Inflammatory macrophage treated with lipopolysaccharide for 4 hours (primary cell): ENCODE results near the gene TSPAN10.
"Not testable (repeated sequence)": the region's sequence is repeated elsewhere in the genome, so short reads cannot be mapped to it uniquely, and the experiment has no call there.

Source experiments
- DNase-seq: peaks from one replicate; pipeline ENCODE4 v3.0.0-alpha.2; 2020

The TSPAN10 gene

DNA sequence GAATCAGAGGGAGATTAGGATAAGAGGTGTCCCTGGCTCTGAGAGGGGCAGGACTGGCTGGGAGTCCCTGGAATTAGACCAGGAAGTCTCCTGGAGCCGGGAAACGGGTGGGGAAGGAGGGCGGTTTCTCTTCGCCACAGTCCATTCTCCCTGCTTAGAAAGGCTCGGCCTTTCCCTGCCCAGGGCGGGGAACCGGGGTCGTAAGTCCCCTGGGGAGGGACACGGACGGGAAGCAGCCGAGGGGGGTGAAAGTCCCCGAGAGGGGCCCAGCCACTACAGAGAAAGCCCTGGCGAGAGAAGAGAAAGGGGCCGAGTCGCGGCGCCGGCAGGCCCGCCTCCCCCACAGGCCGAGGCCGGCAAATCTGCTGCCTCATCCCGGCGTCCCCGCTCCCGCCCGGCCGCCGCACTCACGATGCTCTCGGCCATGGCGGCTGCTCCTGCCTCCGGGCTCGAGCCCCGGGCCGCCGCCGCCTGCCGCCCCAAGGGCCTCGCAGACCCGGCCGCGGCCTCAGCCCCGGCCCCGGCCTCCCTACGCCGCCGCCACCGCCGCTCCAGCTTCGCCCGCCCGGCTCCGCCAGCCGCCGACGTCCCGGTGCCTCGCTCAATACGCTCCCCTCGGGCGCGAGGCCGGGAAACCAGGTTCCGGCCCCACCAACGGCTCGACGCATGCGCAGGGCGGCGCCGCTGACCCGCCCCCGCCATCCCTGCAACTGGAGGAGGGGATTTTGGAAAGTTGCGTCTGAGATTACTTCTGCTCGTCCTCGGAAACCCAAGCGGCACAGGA, at the start of gene TSPAN10, which contains the start of gene NPLOC4:
TSPAN10 (plus strand) TSS at position 692 of the 784 bp plus-strand sequence. CDS start 5,217 bp downstream, outside the sequence.
NPLOC4 (minus strand) TSS at position 608 of the 784 bp plus-strand sequence; CDS start at position 426, 182 bp downstream.
- peak; percentile 93 for DNase-seq

GRCh38 chr17:81589612-81590011, 47.4 kb upstream of the TSPAN10 start:
- no peak for DNase-seq

- DNase-seq, result no peak
Observed at GRCh38 chr17:81590121-81590520, 46.9 kb upstream of the TSPAN10 start.

GRCh38 chr17:81591971-81592370, 45.0 kb upstream of the TSPAN10 start:
- DNase-seq, result no peak

- DNase-seq, result no peak
Observed at GRCh38 chr17:81593105-81593871, 43.7 kb upstream of the TSPAN10 start.

DNA sequence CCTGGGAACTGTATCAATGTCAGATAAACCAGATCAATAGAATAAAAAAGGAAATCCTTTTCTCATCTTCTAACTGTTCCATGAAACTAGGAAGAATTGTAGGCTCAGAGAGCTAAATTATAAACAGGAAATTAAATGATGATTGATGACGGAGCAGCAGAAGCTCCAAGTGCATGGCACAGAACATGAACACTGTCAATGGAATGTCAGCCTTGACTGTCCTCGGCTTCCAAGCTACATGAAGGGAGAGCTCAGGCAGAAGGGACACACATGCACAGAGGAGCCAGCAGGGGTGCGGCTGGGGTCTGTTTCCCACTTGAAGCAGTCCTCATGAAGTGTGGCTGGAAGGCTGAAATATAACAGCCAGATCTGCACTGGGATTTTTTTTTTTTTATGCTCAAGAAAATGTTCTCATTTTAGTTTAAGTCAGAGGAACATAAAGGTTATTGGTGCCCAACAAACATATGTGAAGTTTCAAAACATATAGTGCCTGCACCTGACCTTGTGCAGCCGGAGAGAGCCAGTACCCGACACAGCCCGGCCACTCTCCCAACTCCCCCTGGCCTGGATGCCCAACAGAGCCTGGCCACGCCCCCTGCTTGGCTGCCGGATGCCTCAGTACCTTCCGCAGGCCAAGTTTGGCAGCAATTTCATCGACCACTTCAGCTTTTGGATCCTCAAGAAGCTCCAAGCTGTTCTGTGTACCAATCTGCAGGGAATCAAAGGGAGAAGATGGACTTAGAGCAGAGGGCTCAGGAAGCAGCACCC, 37.1 kb upstream of the TSPAN10 start:
- no peak for DNase-seq

DNA sequence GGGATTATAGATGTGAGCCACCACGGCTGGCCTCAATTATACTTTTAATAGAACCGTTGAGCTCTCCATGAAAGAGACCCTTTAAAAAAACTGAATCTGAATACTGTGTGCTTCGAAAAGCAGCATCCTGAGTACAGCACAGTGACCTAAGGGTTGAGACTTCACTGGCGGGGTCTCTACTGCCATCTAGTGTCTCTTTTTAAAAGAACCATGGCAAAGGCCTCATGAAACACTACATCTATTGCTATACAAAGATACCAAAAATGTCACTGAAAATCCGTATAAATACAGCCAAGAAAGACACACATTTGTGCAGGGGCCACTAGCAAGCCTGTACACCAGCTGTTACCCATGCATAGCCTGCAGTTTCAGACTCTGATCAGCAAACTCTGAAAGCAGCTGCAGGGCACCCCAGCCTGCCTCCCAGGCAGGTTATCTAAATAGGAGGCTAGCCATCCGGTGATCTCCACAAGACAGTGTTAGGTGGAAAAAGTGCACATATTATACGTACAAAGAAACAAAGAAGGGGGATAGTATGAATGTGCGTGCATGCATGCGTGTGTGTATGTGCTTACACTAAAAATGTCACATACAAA, 35.4 kb upstream of the TSPAN10 start:
- DNase-seq, result peak; percentile 47

- no peak for DNase-seq
Observed at GRCh38 chr17:81603846-81604610, 33.0 kb upstream of the TSPAN10 start.

DNA sequence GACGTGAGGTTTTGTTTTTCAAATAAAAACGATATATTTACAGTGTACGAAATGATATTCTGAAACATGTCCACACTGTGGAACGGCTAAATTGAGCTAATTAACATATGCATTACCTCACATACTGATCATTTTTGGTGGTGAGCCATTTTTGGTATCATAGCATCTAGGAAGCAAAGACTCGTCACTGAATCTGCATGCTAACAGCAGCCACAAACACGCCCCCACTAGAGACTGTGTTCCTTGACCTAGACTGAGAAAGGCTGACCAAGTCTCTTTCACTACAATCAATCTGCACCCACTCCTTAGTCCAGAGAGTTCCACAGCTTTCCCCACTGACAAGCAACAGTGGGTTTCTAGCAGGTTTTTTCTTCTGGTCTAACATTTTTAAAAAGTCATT, 29.6 kb upstream of the TSPAN10 start:
- DNase-seq, result no peak

- DNase-seq, result no peak
Observed at GRCh38 chr17:81608082-81608481, 28.9 kb upstream of the TSPAN10 start.

- no peak for DNase-seq
Observed at GRCh38 chr17:81608605-81609004, 28.4 kb upstream of the TSPAN10 start.

GRCh38 chr17:81609541-81610311, 27.3 kb upstream of the TSPAN10 start:
- DNase-seq, result no peak

DNA sequence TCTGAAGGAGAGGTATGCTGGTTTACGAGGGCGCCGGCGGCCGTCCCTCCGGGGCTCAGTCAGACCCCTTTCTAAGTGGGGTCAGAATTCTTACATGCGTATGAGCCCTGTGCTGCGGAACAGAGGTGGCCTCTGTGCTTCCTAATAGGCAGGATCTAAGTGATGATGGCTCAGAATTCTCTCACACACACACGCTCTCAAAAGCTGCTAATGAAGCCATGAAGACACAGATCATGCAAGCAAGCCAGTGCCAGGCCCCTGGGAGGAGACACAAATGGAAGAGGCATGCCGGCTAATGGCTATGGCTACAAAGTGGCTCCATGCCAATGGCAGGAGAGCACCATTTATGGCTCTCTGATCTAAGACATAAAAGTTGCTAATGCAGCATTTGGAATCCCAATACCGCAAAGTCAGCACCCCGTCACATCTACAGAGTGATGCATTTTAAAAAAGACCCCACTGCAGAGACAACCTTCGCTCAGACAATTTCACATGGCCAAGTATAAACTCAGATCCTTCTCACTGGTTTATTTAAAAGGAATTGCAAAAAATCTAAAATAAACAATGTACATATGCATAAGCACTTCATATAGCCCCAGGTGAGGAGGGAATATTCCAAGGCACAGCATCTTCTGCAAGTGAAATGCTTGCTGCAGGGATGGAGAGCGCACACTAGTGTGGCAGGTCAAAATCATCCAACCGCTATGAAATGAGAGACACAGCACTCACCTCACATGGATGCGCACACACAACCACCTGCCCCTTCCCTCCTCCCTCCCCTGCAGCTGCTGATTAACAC, 24.6 kb upstream of the TSPAN10 start:
- no peak for DNase-seq

- no peak for DNase-seq
Observed at GRCh38 chr17:81615401-81615930, 21.5 kb upstream of the TSPAN10 start.

DNA sequence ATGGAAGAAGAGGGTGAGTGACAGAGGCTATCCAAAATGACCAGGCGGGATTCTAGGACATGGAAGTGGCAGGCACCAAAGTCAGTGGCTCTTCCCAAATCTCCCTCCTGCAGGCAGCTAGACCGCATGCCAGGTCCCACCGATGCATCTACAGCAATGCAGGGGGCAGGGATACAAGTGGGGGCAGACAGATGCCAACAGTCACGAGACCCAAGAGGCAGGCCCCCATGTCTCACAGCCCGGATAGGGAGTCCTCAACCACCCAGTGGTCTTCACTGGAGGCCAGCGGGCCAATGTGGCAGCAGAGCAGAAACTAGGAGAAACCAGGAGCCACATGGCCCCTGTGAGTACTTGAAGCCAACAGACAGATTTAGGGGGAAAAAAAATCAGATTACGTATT, 20.1 kb upstream of the TSPAN10 start:
- DNase-seq, result no peak

GRCh38 chr17:81618307-81618706, 18.7 kb upstream of the TSPAN10 start:
- DNase-seq, result not testable (repeated sequence)

GRCh38 chr17:81621494-81622130, 15.4 kb upstream of the TSPAN10 start:
- DNase-seq, result no peak

- no peak for DNase-seq
Observed at GRCh38 chr17:81630274-81630673, 6.7 kb upstream of the TSPAN10 start.

- DNase-seq, result no peak
Observed at GRCh38 chr17:81631482-81631881, 5.5 kb upstream of the TSPAN10 start.

DNA sequence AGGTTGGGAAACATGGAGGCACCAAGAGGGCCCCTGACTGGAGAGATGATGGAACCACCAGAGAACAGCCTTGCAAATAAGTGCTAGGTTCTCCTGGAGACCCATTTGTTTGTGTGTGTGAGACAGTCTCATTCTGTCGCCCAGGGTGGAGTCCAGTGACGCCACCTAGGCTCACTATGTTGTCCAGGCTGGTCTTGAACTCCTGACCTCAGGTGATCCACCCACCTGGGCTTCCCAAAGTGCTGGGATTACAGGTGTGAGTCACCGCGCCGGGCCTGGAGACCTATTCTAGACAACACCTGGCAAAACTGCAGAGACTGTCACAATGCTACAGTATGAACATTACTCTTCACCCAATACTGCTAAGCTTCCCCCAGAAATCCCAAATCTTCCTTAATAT, 1.6 kb upstream of the TSPAN10 start:
- no peak for DNase-seq
